Mucosa of gallbladder (tissue), 1 donor: ENCODE results near the gene EXD3. TPM values are rescaled to one million over a fixed set of nuclear protein-coding genes. Genes with fewer than 3 reads are reported as not detected.
"Not testable (repeated sequence)": the region's sequence is repeated elsewhere in the genome, so short reads cannot be mapped to it uniquely, and the experiment has no call there.

Experiments used
- DNase-seq: peaks from one replicate; pipeline ENCODE4 v3.0.0-alpha.2; 2020; ENCODE audit warnings: low spot score
- total RNA-seq: library from RNA; stranded (reverse); gene quantifications from one replicate; pipeline ENCODE4 v1.2.1, GENCODE V29; 2021
- donor health status: DM: no; HTN: no; CAD: no.

The EXD3 gene
- total RNA-seq, 1 donor from 2014 or later: 47.6 TPM

DNA sequence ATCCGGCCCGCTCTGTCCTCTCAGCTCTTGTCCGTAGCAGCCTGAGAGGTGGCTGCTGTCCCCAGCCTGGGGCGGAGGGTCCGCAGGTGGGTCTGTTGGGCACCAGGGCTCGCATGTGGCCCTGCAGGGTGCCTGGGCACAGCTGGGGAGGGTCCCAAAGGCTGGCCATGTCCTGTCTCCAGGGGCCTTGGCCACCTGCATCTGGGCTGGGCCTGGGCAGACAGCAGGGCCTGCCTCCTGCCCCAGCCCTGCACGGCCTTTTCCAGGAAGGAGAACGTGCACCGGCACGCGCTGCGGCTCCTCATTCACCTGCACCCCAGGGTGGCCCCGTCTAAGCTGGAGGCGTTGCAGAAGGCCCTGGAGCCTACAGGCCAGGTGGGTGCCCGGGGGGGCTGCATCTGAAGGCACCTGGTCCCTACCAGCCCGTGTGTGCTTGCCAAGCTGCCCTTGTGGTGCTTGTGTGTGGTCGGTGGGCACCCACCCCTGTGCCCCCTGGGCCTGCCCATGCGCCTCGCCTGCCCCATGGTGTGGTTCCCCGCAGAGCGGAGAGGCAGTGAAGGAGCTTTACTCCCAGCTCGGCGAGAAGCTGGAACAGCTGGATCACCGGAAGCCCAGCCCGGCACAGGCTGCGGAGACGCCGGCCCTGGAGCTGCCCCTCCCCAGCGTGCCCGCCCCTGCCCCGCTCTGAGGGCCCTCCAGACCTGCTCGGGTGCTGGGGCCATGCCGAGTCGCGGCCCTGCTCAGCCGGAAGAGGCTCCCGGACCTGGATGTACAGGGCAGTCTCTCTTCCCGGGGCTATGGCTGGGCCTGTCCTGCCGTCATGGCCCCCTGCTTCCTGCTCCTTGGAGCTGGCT, 150.5 kb downstream of the EXD3 start:
- no peak for DNase-seq

DNA sequence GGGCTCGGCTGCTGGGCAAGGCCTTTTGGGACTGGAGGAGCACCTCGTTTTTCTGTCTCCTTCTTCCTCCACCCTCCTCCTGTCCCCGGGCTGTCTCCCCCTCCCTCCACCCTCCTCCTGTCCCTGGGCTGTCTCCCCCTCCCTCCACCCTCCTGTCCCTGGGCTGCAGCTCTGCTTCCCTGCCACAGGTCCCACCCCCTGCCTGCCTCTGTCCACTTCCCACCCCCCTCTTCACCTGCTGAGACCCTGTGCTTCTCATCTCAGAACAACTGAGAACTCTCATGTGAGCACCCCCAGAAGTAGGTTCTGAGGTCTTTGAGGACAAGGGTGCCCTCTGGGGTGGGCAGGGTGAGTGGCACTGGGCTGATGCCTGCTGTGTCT, 151.3 kb downstream of the EXD3 start:
- no peak for DNase-seq

DNA sequence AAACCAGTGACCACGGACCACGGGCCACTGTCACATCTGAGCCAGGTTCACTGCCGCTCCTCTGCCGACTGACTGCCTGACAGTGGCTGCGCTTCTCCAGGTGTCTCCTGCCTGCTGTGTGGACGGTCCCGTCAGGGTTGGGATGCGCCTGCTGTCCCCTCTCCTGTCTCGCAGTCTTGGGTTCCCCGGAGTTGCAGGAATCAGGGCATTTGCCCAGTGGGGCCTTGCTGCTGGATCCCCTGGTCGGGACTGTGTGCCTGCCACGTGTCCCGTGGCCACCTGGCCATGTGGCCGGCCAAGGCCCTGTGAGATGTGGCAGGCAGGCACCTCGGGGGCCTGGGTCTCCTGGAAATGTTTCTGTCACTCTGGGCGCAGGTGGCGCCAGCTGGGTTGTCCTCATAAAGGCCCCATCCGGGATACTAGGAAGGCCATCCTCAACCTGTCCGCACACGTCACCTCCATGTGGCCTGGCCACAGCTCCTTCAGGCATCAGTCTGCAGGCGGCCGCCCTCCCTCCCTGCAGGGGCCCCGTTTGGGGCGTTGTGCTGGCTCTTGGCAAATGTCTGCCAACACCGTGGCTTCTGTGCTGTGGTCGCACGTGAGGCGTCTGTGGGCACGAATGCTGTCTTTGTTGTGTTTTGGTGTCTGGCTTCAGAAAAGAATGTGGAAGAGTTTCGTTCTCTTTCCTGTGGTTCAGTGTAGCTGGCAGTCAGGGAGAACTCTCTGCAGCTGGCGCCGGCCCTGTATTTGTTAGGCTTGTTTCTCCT, 151.8 kb downstream of the EXD3 start:
- no peak for DNase-seq

DNA sequence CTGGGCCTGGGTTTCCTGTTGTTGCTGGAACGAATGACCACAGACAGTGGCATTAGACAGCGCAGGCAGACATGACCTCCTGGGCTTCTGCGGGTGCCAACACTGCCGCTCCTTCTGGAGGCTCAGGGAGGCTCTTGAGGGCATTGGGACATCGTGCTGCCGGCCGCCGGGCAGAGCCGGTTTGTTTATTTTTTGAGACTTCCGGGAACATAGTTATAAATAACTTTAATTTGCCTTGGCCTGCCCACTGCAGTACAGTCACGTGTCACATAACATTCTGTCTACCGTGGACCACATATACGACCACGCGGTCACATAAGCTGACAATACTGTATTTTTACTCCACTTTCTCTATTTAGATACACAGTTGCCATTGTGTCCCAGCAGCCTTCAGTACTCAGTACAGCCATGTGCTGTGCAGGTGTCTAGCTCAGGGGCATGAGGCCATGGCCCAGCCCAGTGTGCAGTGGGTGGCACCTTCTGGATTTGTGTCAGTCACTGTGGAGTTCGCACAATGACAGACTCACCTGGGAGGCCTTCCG, 153.7 kb downstream of the EXD3 start:
- peak; percentile 68 for DNase-seq

DNA sequence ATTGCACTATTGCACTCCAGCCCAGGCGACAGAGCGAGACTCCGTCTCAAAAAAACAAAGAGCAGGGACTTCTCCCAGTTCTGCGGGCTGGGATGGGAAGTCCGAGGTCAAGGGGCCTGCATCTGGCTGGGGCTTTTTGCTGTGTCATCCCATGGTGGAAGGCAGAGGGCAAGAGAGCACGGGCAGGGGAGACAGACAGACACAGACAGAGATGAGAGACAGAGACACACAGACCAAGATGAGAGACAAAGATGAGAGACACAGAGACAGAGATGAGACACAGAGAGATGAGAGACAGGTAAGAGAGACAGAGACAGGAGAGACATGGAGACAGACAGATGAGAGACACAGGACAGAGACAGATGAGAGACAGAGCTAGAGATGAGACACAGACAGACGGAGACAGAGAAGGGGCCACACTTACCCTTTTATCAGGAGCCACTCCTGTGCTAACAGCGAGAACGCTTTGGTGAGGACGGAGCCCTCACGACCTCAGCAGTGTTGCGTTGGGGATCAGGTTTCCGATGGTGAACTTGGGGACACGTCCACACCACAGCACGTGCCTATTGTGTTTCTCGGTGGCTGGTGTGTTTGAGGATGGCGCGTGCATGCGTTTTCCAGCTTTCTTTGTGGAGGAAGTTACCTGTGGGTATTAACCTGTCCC, 154.3 kb downstream of the EXD3 start:
- DNase-seq: no peak

DNA sequence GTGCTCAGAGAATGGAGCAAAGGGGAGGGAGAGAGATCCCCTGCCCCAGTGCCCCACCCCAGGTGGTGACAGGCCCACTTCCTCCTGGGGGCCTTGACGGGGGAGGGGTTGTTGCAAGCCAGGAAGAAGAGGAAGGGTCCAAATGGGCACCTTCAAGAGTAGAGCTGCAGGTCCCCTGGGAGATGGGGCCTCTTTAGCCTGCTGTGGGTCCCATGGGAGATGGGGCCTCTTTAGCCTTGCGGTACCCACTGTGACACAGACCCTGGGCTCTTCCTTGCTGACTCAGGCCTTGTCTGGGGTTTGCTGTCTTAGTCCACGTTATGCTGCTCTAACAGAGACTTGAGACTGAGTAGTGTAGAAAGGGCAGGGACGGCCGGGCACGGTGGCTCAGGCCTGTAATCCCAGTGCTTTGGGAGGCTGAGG, 155.0 kb downstream of the EXD3 start:
- DNase-seq: no peak

DNA sequence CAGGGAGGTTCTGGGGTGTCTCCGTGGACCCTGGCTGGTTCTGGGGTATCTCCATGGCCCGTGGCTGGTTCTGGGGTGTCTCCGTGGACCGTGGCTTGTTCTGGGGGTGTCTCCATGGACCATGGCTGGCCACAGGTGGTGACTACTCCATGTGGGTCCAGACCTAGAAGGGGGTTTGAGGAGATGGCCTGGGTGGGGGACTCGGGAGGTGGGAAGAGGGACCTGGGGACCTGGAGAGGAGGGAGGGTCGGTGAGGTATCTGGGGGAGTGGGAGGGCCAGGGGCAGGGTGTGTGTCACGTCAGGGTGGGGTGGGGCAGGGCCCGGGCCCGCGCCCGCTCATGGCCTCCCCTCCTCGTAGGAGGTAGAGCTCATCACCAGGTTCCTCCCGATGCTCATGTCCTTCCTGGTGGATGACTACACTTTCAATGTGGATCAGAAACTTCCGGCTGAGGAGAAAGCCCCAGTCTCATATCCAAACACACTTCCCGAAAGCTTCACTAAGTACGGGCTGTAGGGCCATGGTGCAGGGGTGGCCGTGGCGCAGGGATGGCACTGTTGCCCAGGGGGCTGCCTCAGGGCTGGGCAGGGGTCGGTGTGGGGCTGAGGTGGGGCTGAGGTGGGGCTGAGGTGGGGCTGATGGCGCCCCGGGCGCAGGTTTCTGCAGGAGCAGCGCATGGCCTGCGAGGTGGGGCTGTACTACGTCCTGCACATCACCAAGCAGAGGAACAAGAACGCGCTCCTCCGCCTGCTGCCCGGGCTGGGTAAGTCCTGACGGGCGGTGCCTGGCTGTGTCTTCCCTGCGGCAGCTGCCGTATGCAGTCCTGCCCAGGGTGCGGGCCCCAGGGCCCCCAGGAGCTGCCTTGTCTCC, 156.1 kb downstream of the EXD3 start:
- no peak for DNase-seq

DNA sequence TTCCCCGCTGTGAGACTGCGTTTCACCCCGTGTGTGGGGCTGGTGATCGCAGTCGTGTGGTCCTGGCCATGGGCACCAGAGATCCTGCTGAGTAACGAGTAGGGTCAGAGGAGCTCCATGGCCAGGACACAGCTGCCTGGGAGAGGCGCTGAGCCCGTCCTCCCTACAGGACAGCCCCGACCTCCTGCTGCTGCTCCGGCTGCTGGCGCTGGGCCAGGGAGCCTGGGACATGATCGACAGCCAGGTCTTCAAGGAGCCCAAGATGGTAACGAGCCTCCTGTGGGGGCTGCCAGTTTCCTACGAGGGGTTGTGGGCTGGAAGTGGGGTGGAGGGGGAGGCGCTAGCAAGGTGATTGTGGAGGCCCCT, 156.8 kb downstream of the EXD3 start:
- DNase-seq: no peak

DNA sequence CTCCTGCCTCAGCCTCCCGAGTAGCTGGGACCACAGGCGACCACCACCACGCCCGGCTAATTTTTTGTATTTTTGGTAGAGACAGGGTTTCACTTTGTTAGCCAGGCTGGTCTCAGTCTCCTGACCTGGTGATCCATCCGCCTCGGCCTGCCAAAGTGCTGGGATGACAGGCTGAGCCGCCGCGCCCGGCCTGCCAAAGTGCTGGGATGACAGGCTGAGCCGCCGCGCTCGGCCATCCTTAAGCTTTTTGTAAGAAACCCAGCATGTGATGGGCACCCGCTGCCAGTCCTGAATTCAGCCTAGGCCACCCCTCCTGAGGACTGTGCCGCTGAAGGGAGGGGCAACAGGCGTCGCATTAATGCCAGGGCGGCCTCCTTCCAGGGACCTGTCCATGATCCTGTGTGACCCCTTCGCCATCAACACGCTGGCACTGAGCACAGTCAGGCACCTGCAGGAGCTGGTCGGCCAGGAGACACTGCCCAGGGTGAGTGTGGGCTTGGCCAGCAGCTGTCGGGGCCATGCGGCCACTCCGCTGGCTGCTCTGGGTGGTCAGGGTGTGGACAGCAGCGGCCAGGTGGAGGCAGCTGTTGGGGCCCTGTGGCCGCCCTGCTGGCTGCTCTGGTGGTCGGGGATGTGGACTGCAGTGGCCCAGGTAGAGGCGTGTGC, 157.3 kb downstream of the EXD3 start:
- no peak for DNase-seq

DNA sequence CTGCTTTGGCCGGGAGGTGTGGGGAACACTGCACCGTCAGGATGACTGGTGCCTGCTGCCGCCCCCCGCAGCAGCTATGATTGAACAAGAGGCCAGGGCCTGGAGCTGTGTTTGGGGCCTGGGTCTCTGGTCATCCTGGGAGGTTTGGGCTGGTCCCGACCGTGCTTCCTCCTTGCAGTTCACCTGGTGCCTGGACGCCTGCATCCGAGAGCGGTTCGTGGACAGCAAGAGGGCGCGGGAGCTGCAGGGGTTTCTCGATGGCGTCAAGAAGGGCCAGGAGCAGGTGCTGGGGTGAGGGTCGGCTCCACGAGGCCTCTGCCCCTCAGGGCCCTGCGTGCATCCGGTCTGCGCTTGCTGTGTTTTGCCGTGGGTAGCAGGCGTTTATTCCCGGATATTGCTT, 158.9 kb downstream of the EXD3 start:
- DNase-seq: no peak

DNA sequence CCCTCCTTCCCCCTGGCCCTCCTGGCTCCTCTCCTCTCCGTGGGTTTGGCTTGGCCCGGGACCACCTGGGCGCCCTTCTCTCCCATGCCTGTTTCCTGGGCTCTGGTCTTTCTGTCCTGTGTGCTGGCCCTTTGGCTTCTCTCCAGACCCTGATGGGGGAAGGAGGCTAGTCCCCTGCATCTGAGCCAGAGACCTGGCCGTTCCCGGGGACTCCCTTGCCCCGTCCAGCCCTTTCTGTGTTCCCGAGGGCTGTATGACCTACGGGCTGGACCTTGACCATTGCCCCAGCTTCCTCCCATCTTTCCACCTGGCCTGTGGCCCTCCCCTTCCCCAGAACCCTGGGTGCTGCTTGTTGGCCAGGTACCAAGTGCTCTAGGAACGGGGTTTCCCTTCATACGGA, 159.5 kb downstream of the EXD3 start:
- no peak for DNase-seq

DNA sequence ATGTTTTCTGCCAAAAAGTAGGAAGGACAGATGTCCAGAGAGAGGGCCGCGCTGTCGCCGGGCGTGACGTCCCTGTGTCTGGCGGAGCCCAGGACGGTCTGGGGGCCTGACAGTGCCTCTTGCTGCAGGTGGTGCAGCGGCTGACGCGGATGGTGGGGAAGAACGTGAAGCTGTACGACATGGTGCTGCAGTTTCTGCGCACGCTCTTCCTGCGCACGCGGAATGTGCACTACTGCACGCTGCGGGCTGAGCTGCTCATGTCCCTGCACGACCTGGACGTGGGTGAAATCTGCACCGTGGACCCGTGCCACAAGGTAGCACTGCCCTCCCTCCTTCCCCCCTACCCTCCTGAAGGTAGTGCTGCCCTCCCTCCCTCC, 160.1 kb downstream of the EXD3 start:
- no peak for DNase-seq

DNA sequence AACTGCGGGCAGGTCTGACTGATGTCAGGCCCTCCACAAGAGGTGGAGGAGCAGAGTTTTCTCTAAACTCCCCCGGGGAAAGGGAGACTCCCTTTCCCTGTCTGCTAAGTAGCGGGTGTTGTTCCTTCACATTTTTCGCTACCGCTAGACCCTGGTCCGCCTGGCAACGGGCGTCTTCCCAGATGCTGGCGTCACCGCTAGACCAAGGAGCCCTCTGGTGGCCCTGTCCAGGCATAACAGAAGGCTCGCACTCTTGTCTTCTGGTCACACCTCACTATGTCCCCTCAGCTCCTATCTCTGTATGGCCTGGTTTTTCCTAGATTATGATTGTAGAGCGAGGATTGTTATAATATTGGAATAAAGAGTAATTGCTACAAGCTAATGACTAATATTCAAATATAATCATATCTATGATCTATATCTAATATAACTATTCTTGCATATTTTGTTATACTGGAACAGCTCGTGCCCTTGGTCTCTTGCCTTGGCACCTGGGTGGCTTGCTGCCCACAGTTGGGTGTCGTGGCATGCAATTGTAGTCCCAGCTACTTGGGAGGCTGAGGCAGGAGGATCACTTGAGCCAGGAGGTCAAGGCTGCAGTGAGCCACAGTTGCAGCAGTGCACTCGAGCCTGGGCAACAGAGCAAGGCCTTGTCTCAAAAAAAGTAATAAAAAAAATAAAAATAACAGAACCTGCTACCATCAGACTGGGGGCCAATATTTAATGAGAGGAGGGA, 160.6 kb downstream of the EXD3 start:
- not testable (repeated sequence) for DNase-seq

Other genes with a start within 250 kb of the EXD3 start
- 64.6 TPM for gene ANAPC2, start 234.6 kb downstream of the EXD3 start, total RNA-seq
- 65.7 TPM for gene SSNA1, start 234.5 kb downstream of the EXD3 start, total RNA-seq
- gene TPRN, start 222.4 kb downstream of the EXD3 start, total RNA-seq: 74.4 TPM
- 37.6 TPM for gene TMEM203, start 217.5 kb downstream of the EXD3 start, total RNA-seq
- gene NDOR1, start 217.5 kb downstream of the EXD3 start, total RNA-seq: 29.5 TPM
- gene RNF208, start 200.9 kb downstream of the EXD3 start, total RNA-seq: 16.8 TPM
- gene CYSRT1, start 198.0 kb downstream of the EXD3 start, total RNA-seq: 0.78 TPM
- 0.95 TPM for gene RNF224, start 195.7 kb downstream of the EXD3 start, total RNA-seq
- 0.49 TPM for gene SLC34A3, start 192.3 kb downstream of the EXD3 start, total RNA-seq
- 296 TPM for gene TUBB4B, start 181.9 kb downstream of the EXD3 start, total RNA-seq
- gene STPG3, start 171.9 kb downstream of the EXD3 start, total RNA-seq: not detected
- gene NELFB, start 167.8 kb downstream of the EXD3 start, total RNA-seq: 61.2 TPM
- 61.6 TPM for gene TOR4A, start 145.4 kb downstream of the EXD3 start, total RNA-seq
- 124 TPM for gene NRARP, start 120.9 kb downstream of the EXD3 start, total RNA-seq
- gene NOXA1, start 231 bp upstream of the EXD3 start, total RNA-seq: 36.7 TPM
- 27.9 TPM for gene ENTPD8, start 18.2 kb upstream of the EXD3 start, total RNA-seq
- 69.6 TPM for gene NSMF, start 36.2 kb upstream of the EXD3 start, total RNA-seq
- gene PNPLA7, start 127.2 kb upstream of the EXD3 start, total RNA-seq: 16.5 TPM
- gene MRPL41, start 128.7 kb upstream of the EXD3 start, total RNA-seq: 86.8 TPM
- gene DPH7, start 155.8 kb upstream of the EXD3 start, total RNA-seq: 33.9 TPM
- 22.2 TPM for gene ZMYND19, start 167.3 kb upstream of the EXD3 start, total RNA-seq
- 134 TPM for gene ARRDC1, start 182.5 kb upstream of the EXD3 start, total RNA-seq
- gene EHMT1, start 195.8 kb upstream of the EXD3 start, total RNA-seq: 100 TPM